ENCODE measurements around the gene AZI2.

Gene AZI2
- 28.8 to 36.6 (median 34.0) reads per million in 4 donors for total RNA-seq

GRCh38 chr3:28348629-28349468 is at the start of gene AZI2, which contains the start of gene ZCWPW2:
AZI2 (minus strand) TSS chr3:28348824; CDS start chr3:28340617, 8,207 bp downstream.
ZCWPW2 (plus strand) TSS chr3:28348721; CDS start chr3:28413069, 64,348 bp downstream.
- DNase-seq, result peak; percentile 80 to 95 (median 88)

- DNase-seq, result no peak
These were observed 40.4 kb upstream of the AZI2 start for GRCh38 chr3:28388978-28389377.

GRCh38 chr3:28386049-28386448 is 37.4 kb upstream of the AZI2 start:
- no peak for DNase-seq

GRCh38 chr3:28376424-28376823 is 27.8 kb upstream of the AZI2 start:
- DNase-seq, result no peak

GRCh38 chr3:28349469-28350000 is 911 bp upstream of the AZI2 start:
- DNase-seq, result no peak

- DNase-seq, result no peak
These were observed 377 bp downstream of the AZI2 start for GRCh38 chr3:28348265-28348628.

GRCh38 chr3:28347374-28348264 is 1.0 kb downstream of the AZI2 start:
- no peak for DNase-seq

GRCh38 chr3:28345690-28346089 is 2.9 kb downstream of the AZI2 start:
- DNase-seq, result no peak

- DNase-seq, result no peak
These were observed 5.5 kb downstream of the AZI2 start for GRCh38 chr3:28343144-28343543.

GRCh38 chr3:28337230-28337629 is 11.4 kb downstream of the AZI2 start:
- DNase-seq, result no peak

GRCh38 chr3:28335246-28335645 is 13.4 kb downstream of the AZI2 start:
- no peak for DNase-seq

- DNase-seq, result no peak
These were observed 14.1 kb downstream of the AZI2 start for GRCh38 chr3:28334552-28334951.

- DNase-seq, result peak in 1 of 5 donors; percentile 54
These were observed 20.2 kb downstream of the AZI2 start for GRCh38 chr3:28328188-28329151.

GRCh38 chr3:28326458-28326926 is 22.1 kb downstream of the AZI2 start:
- DNase-seq, result peak in 2 of 5 donors; percentile 16 to 88

- no peak for DNase-seq
These were observed 26.2 kb downstream of the AZI2 start for GRCh38 chr3:28322464-28322863.

- no peak for DNase-seq
These were observed 27.6 kb downstream of the AZI2 start for GRCh38 chr3:28320981-28321380.

- DNase-seq, result peak in 3 of 5 donors; percentile 15 to 62 (median 33)
These were observed 31.1 kb downstream of the AZI2 start for GRCh38 chr3:28317438-28318022.

- no peak for DNase-seq
These were observed 32.4 kb downstream of the AZI2 start for GRCh38 chr3:28316226-28316625.

- DNase-seq, result no peak
These were observed 32.9 kb downstream of the AZI2 start for GRCh38 chr3:28315711-28316110.

GRCh38 chr3:28308196-28308595 is 40.4 kb downstream of the AZI2 start:
- no peak for DNase-seq

GRCh38 chr3:28301688-28302087 is 46.9 kb downstream of the AZI2 start:
- no peak for DNase-seq

All from T-helper 1 cell (primary cell).